ENCODE data around the gene MESD. TPM values are rescaled to one million over a fixed set of nuclear protein-coding genes. Genes with fewer than 3 reads are reported as not detected.

Gene MESD
- total RNA-seq, 1 experiment from 2014 or later, result 18.1 TPM

GRCh38 chr15:80992006-80992405 lies 2.4 kb upstream of the MESD start:
- no peak for DNase-seq (ENCODE audit: low spot score)

GRCh38 chr15:80991421-80991820 lies 1.8 kb upstream of the MESD start:
- no peak for DNase-seq (ENCODE audit: low spot score)

GRCh38 chr15:80990955-80991354 lies 1.3 kb upstream of the MESD start:
- DNase-seq (ENCODE audit: low spot score), result no peak

GRCh38 chr15:80989081-80989517 lies 520 bp downstream of the MESD start:
- DNase-seq (ENCODE audit: low spot score), result no peak

- no peak for DNase-seq (ENCODE audit: low spot score)
These were observed 1.3 kb downstream of the MESD start for GRCh38 chr15:80988148-80988796.

- DNase-seq (ENCODE audit: low spot score), result no peak
These were observed 3.1 kb downstream of the MESD start for GRCh38 chr15:80986487-80986886.

GRCh38 chr15:80985981-80986380 lies 3.6 kb downstream of the MESD start:
- no peak for DNase-seq (ENCODE audit: low spot score)

- no peak for DNase-seq (ENCODE audit: low spot score)
These were observed 4.8 kb downstream of the MESD start for GRCh38 chr15:80984856-80985255.

- no peak for DNase-seq (ENCODE audit: low spot score)
These were observed 6.8 kb downstream of the MESD start for GRCh38 chr15:80982839-80983238.

GRCh38 chr15:80982205-80982604 lies 7.4 kb downstream of the MESD start:
- no peak for DNase-seq (ENCODE audit: low spot score)

GRCh38 chr15:80979538-80980200 lies 9.9 kb downstream of the MESD start:
- no peak for DNase-seq (ENCODE audit: low spot score)

- no peak for DNase-seq (ENCODE audit: low spot score)
These were observed 10.8 kb downstream of the MESD start for GRCh38 chr15:80978685-80979329.

- DNase-seq (ENCODE audit: low spot score), result peak; percentile 69
These were observed 12.0 kb downstream of the MESD start for GRCh38 chr15:80977627-80978036.

- no peak for DNase-seq (ENCODE audit: low spot score)
These were observed 12.8 kb downstream of the MESD start for GRCh38 chr15:80976851-80977250.

- DNase-seq (ENCODE audit: low spot score), result no peak
These were observed 14.7 kb downstream of the MESD start for GRCh38 chr15:80974914-80975313.

- no peak for DNase-seq (ENCODE audit: low spot score)
These were observed 17.3 kb downstream of the MESD start for GRCh38 chr15:80972276-80972675.

GRCh38 chr15:80971143-80971542 lies 18.5 kb downstream of the MESD start:
- no peak for DNase-seq (ENCODE audit: low spot score)

GRCh38 chr15:80970658-80971057 lies 19.0 kb downstream of the MESD start:
- DNase-seq (ENCODE audit: low spot score), result no peak

GRCh38 chr15:80970018-80970657 lies 19.5 kb downstream of the MESD start:
- DNase-seq (ENCODE audit: low spot score), result peak; percentile 93

GRCh38 chr15:80969316-80969715 lies 20.3 kb downstream of the MESD start:
- no peak for DNase-seq (ENCODE audit: low spot score)

- DNase-seq (ENCODE audit: low spot score), result no peak
These were observed 21.6 kb downstream of the MESD start for GRCh38 chr15:80967991-80968510.

GRCh38 chr15:80967451-80967850 lies 22.2 kb downstream of the MESD start:
- no peak for DNase-seq (ENCODE audit: low spot score)
